Astrocyte (in vitro differentiated cells and primary cell): ENCODE measurements around the gene SOX5. TPM values are rescaled to one million over a fixed set of nuclear protein-coding genes. Genes with fewer than 3 reads are reported as not detected.

ENCODE experiments used
- DNase-seq: peaks from one replicate; pipeline ENCODE4 v3.0.0-alpha.2; 2010; ENCODE audit warnings: low read depth
- FAIRE-seq: peaks from 2 replicates; lab custom pipeline; 2011; peaks lifted over from hg19 to GRCh38; lab: Jason Lieb, UNC
- H2AFZ ChIP-seq: 2 replicates; pipeline ENCODE4 v1.6.0; 2012; ENCODE audit warnings: low read depth, low read length, inconsistent platforms
- H3K27ac ChIP-seq: 2 replicates; pipeline ENCODE4 v1.5.1; 2011; ENCODE audit warnings: low read depth, low read length, inconsistent platforms
- H3K27me3 ChIP-seq: 2 replicates; pipeline ENCODE4 v1.6.0; 2011; ENCODE audit warnings: low read length, inconsistent platforms; ENCODE audit not compliant: insufficient read depth
- H3K36me3 ChIP-seq: 2 replicates; pipeline ENCODE4 v1.5.1; 2011; ENCODE audit warnings: low read length, inconsistent platforms; ENCODE audit not compliant: insufficient read depth
- H3K4me1 ChIP-seq: 2 replicates; pipeline ENCODE4 v1.5.1; 2011; ENCODE audit warnings: low read length, inconsistent platforms; ENCODE audit not compliant: insufficient read depth
- H3K4me2 ChIP-seq: 2 replicates; pipeline ENCODE4 v1.6.0; 2012; ENCODE audit warnings: low read length, inconsistent platforms
- H3K4me3 ChIP-seq: 2 replicates; pipeline ENCODE4 v1.5.1; 2011; ENCODE audit warnings: low read depth, mild to moderate bottlenecking, low read length, inconsistent platforms; ENCODE audit not compliant: insufficient read depth
- H3K79me2 ChIP-seq: 2 replicates; pipeline ENCODE4 v1.6.0; 2012; ENCODE audit warnings: mild to moderate bottlenecking, low read length, inconsistent platforms; ENCODE audit not compliant: insufficient read depth
- H3K9ac ChIP-seq: 2 replicates; pipeline ENCODE4 v1.6.0; 2012; ENCODE audit warnings: mild to moderate bottlenecking, low read length, inconsistent platforms
- H3K9me3 ChIP-seq: 2 replicates; pipeline ENCODE4 v1.5.1; 2012; ENCODE audit warnings: low read depth, mild to moderate bottlenecking, low read length, inconsistent platforms; ENCODE audit not compliant: insufficient read depth
- H4K20me1 ChIP-seq: 2 replicates; pipeline ENCODE4 v1.6.0; 2012; ENCODE audit warnings: low read length, inconsistent platforms; ENCODE audit not compliant: insufficient read depth
- H3K27ac Mint-ChIP-seq: one replicate; pipeline ENCODE4 v1.8.0; 2021; ENCODE audit warnings: mild to moderate bottlenecking, mixed read lengths; ENCODE audit not compliant: unreplicated experiment
- H3K27me3 Mint-ChIP-seq: one replicate; pipeline ENCODE4 v1.8.0; 2021; ENCODE audit warnings: low read depth, mixed read lengths; ENCODE audit not compliant: unreplicated experiment
- H3K36me3 Mint-ChIP-seq: one replicate; pipeline ENCODE4 v1.8.0; 2021; ENCODE audit warnings: low read depth, mixed read lengths; ENCODE audit not compliant: unreplicated experiment
- H3K4me1 Mint-ChIP-seq: one replicate; pipeline ENCODE4 v1.8.0; 2021; ENCODE audit warnings: low read depth, mixed read lengths; ENCODE audit not compliant: unreplicated experiment
- H3K4me3 Mint-ChIP-seq: one replicate; pipeline ENCODE4 v1.8.0; 2021; ENCODE audit warnings: mild to moderate bottlenecking, moderate library complexity, mixed read lengths; ENCODE audit not compliant: unreplicated experiment
- H3K9me3 Mint-ChIP-seq: one replicate; pipeline ENCODE4 v1.8.0; 2021; ENCODE audit warnings: mild to moderate bottlenecking, mixed read lengths; ENCODE audit not compliant: unreplicated experiment
- EZH2 ChIP-seq: IDR thresholded peaks from 2 replicates; pipeline ENCODE4 v1.6.1; 2012; ENCODE audit warnings: mild to moderate bottlenecking, low read length, inconsistent platforms; ENCODE audit not compliant: insufficient read depth
- total RNA-seq: library from RNA; stranded (reverse); gene quantifications from 2 replicates; pipeline ENCODE4 v1.2.1, GENCODE V29; 2021
- TF ChIP-seq, protein P1 (sequence below): IDR thresholded peaks from 2 replicates; pipeline ENCODE4 v1.5.1; 2011; ENCODE audit warnings: low read depth, mild to moderate bottlenecking, inconsistent platforms, low read length, moderate library complexity; ENCODE audit not compliant: insufficient read depth

Gene SOX5
- total RNA-seq, 1 donor from 2014 or later = 13.7 TPM

DNA sequence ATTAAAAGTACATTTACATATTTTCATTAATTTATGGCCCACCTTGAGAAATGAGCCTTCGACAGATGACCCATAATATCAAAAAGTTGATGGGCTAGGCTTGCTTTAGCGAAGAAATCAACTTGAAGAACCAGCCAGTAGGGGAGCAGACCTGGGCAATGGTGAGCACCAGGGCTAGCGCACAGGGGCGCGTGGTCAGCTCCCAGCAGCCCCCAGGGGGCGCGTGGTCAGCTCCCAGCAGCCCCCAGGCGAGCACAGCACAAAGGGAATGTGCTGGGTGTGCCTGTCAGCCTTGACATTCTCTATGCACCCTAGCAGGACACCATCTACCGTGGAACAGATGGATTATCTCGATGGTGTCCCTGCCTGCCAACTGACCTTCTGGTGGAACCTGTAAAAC lies 15.3 kb upstream of the SOX5 start:
- Histone ChIP-seq H3K4me3 (no peak overlapping the region), H3K9me3 (no peaks in the 10 kb centered on the region), H3K4me1 (no peaks in the 10 kb centered on the region), H3K79me2 (no peaks in the 10 kb centered on the region), H2AFZ (no peak overlapping the region), H3K27me3 (no peaks in the 10 kb centered on the region), H3K4me2 (no peak overlapping the region), H3K9ac (no peak overlapping the region), H4K20me1 (no peaks in the 10 kb centered on the region), H3K36me3 (no peaks in the 10 kb centered on the region), H3K27ac (no peak overlapping the region)
- FAIRE-seq (no peak), DNase-seq (no peak)
- H3K27ac Mint-ChIP-seq = no peak overlapping the region
- H3K27me3 Mint-ChIP-seq = no peaks in the 10 kb centered on the region
- no peaks in the 10 kb centered on the region for H3K9me3 Mint-ChIP-seq
- no peak overlapping the region for H3K4me3 Mint-ChIP-seq
- H3K36me3 Mint-ChIP-seq = no peaks in the 10 kb centered on the region
- no peak for TF ChIP-seq EZH2
- TF ChIP-seq, protein P1, sequence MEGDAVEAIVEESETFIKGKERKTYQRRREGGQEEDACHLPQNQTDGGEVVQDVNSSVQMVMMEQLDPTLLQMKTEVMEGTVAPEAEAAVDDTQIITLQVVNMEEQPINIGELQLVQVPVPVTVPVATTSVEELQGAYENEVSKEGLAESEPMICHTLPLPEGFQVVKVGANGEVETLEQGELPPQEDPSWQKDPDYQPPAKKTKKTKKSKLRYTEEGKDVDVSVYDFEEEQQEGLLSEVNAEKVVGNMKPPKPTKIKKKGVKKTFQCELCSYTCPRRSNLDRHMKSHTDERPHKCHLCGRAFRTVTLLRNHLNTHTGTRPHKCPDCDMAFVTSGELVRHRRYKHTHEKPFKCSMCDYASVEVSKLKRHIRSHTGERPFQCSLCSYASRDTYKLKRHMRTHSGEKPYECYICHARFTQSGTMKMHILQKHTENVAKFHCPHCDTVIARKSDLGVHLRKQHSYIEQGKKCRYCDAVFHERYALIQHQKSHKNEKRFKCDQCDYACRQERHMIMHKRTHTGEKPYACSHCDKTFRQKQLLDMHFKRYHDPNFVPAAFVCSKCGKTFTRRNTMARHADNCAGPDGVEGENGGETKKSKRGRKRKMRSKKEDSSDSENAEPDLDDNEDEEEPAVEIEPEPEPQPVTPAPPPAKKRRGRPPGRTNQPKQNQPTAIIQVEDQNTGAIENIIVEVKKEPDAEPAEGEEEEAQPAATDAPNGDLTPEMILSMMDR = no peak
- no peaks in the 10 kb centered on the region for H3K4me1 Mint-ChIP-seq

GRCh38 chr12:23959826-23960225 lies 10.4 kb upstream of the SOX5 start:
- no peaks in the 10 kb centered on the region for H3K4me1 Mint-ChIP-seq
- TF ChIP-seq, protein P1 = no peak
- TF ChIP-seq EZH2 = no peak
- H3K36me3 ChIP-seq = no peaks in the 10 kb centered on the region
- H3K4me3 Mint-ChIP-seq = no peak overlapping the region
- no peaks in the 10 kb centered on the region for H3K9me3 Mint-ChIP-seq
- no peak overlapping the region for H3K27ac ChIP-seq
- H3K4me3 ChIP-seq = no peak overlapping the region
- DNase-seq (no peak), FAIRE-seq (no peak)
- no peak overlapping the region for H2AFZ ChIP-seq
- no peak overlapping the region for H3K4me2 ChIP-seq
- H4K20me1 ChIP-seq = no peaks in the 10 kb centered on the region
- no peaks in the 10 kb centered on the region for H3K79me2 ChIP-seq
- no peaks in the 10 kb centered on the region for H3K27me3 Mint-ChIP-seq
- no peaks in the 10 kb centered on the region for H3K27me3 ChIP-seq
- H3K9me3 ChIP-seq = no peaks in the 10 kb centered on the region
- no peaks in the 10 kb centered on the region for H3K36me3 Mint-ChIP-seq
- no peaks in the 10 kb centered on the region for H3K4me1 ChIP-seq
- H3K9ac ChIP-seq = no peak overlapping the region
- H3K27ac Mint-ChIP-seq = no peak overlapping the region

GRCh38 chr12:23954332-23954731 lies 4.9 kb upstream of the SOX5 start:
- Mint-ChIP-seq H3K27ac (peak overlapping the region; percentile 75), H3K4me3 (no peak overlapping the region), H3K4me1 (peaks cover 9% of the 10 kb centered on the region), H3K9me3 (no peaks in the 10 kb centered on the region), H3K27me3 (no peaks in the 10 kb centered on the region), H3K36me3 (no peaks in the 10 kb centered on the region)
- DNase-seq (peak; percentile 29), FAIRE-seq (no peak)
- TF ChIP-seq EZH2 = no peak
- TF ChIP-seq, protein P1 = no peak
- Histone ChIP-seq H3K9me3 (no peaks in the 10 kb centered on the region), H3K9ac (no peak overlapping the region), H4K20me1 (no peaks in the 10 kb centered on the region), H3K27me3 (peaks cover under 1% of the 10 kb centered on the region), H3K27ac (no peak overlapping the region), H3K4me3 (no peak overlapping the region), H3K79me2 (no peaks in the 10 kb centered on the region), H3K4me2 (no peak overlapping the region), H2AFZ (no peak overlapping the region), H3K36me3 (no peaks in the 10 kb centered on the region), H3K4me1 (peaks cover 7% of the 10 kb centered on the region)
